K562 (cell line): ENCODE data around the gene CSNK1A1L.

Experiments used
- GATA2 ChIP-seq: sonication (generic); formaldehyde crosslinking; IDR thresholded peaks from 2 replicates; pipeline ENCODE4 v1.4.0; 2020; ENCODE audit warnings: mild to moderate bottlenecking, missing genetic modification reagents
- GATAD2A ChIP-seq: fragments of 450-650 bp; IDR thresholded peaks from 2 replicates; pipeline ENCODE4 v1.6.1; 2017
- RFX5 ChIP-seq: IDR thresholded peaks from 2 replicates; pipeline ENCODE4 v1.6.1; 2011; ENCODE audit warnings: low read depth, mild to moderate bottlenecking, improper control_type of control experiment, low read length
- TF ChIP-seq, protein P1 (sequence below), 3 experiments: IDR thresholded peaks in 2 of 3; conservative IDR thresholded peaks in 1 of 3; 2 replicates each; pipeline ENCODE4 v1.5.1; 2011 to 2012; ENCODE audit warnings: low read length in 3 of 3, mild to moderate bottlenecking in 3 of 3, control low read depth in 2 of 3, improper control_type of control experiment in 1 of 3, inconsistent platforms in 1 of 3, low read depth in 1 of 3, mixed read lengths in 1 of 3, moderate library complexity in 1 of 3; ENCODE audit not compliant: insufficient read depth in 2 of 3
- TF ChIP-seq, protein P2 (sequence below), 2 experiments: fragments of 450-650 bp; formaldehyde crosslinking in 1 of 2; IDR thresholded peaks; 2 replicates each; pipeline versions ENCODE4 v1.4.0 to v1.6.1; 2014 to 2020; ENCODE audit warnings: mild to moderate bottlenecking in 2 of 2, borderline replicate concordance in 1 of 2, low read depth in 1 of 2

DNA sequence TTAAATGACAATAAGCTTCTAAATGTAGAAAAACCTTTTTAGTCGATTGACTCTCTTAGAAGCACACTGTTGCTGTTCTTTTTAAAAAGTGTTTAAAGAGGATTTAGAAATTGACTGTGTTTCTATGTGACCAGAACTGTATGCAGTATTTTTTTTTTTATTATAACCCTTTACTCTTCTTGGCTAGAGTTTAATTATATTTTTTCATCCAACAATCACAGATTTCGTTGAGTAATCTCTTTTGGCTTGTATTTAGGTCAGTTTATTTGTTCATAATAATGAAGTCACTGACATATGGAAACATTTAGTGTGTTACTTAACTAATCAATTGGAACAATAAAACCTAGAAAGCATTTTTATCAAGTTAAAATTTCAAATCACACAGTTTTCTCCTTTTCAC, 19.9 kb downstream of the CSNK1A1L start:
- TF ChIP-seq GATA2 (CRISPR knock-in tag) (no peak), RFX5 (no peak), GATAD2A (no peak)
- TF ChIP-seq, protein P1, sequence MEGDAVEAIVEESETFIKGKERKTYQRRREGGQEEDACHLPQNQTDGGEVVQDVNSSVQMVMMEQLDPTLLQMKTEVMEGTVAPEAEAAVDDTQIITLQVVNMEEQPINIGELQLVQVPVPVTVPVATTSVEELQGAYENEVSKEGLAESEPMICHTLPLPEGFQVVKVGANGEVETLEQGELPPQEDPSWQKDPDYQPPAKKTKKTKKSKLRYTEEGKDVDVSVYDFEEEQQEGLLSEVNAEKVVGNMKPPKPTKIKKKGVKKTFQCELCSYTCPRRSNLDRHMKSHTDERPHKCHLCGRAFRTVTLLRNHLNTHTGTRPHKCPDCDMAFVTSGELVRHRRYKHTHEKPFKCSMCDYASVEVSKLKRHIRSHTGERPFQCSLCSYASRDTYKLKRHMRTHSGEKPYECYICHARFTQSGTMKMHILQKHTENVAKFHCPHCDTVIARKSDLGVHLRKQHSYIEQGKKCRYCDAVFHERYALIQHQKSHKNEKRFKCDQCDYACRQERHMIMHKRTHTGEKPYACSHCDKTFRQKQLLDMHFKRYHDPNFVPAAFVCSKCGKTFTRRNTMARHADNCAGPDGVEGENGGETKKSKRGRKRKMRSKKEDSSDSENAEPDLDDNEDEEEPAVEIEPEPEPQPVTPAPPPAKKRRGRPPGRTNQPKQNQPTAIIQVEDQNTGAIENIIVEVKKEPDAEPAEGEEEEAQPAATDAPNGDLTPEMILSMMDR (IDR thresholded peaks at IDR 0.05 in 2 of 3, conservative IDR thresholded peaks at IDR 0.05 in 1 of 3; ENCODE audit: insufficient read depth in 2 of 3, low read depth in 1 of 3, low read length in 3 of 3), result no peak
- TF ChIP-seq, protein P2, sequence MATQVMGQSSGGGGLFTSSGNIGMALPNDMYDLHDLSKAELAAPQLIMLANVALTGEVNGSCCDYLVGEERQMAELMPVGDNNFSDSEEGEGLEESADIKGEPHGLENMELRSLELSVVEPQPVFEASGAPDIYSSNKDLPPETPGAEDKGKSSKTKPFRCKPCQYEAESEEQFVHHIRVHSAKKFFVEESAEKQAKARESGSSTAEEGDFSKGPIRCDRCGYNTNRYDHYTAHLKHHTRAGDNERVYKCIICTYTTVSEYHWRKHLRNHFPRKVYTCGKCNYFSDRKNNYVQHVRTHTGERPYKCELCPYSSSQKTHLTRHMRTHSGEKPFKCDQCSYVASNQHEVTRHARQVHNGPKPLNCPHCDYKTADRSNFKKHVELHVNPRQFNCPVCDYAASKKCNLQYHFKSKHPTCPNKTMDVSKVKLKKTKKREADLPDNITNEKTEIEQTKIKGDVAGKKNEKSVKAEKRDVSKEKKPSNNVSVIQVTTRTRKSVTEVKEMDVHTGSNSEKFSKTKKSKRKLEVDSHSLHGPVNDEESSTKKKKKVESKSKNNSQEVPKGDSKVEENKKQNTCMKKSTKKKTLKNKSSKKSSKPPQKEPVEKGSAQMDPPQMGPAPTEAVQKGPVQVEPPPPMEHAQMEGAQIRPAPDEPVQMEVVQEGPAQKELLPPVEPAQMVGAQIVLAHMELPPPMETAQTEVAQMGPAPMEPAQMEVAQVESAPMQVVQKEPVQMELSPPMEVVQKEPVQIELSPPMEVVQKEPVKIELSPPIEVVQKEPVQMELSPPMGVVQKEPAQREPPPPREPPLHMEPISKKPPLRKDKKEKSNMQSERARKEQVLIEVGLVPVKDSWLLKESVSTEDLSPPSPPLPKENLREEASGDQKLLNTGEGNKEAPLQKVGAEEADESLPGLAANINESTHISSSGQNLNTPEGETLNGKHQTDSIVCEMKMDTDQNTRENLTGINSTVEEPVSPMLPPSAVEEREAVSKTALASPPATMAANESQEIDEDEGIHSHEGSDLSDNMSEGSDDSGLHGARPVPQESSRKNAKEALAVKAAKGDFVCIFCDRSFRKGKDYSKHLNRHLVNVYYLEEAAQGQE (IDR thresholded peaks at IDR 0.05; ENCODE audit: borderline replicate concordance), result no peak
- TF ChIP-seq, protein P2 (CRISPR knock-in tag; IDR thresholded peaks at IDR 0.05; ENCODE audit: low read depth), result no peak
